Stimulated activated CD8-positive, alpha-beta memory T cell treated with anti-CD3 and anti-CD28 coated beads, Interleukin-7, amount 100 ng/mL, for 48 hours (primary cell): ENCODE data around the gene LRIT1.

Source experiments
- DNase-seq, 2 donors: peaks; one replicate each; pipeline ENCODE4 v3.0.0-alpha.2; 2020; ENCODE audit warnings: low read depth in 1 of 2; ENCODE audit errors: extremely low read depth in 1 of 2

The LRIT1 gene

GRCh38 chr10:84214612-84215235, 26.6 kb downstream of the LRIT1 start:
- no peak for DNase-seq

GRCh38 chr10:84214046-84214572, 27.2 kb downstream of the LRIT1 start:
- no peak for DNase-seq

- DNase-seq = no peak
These were observed 28.3 kb downstream of the LRIT1 start for GRCh38 chr10:84213076-84213475.

- no peak for DNase-seq
These were observed 29.3 kb downstream of the LRIT1 start for GRCh38 chr10:84212014-84212413.

- no peak for DNase-seq
These were observed 29.8 kb downstream of the LRIT1 start for GRCh38 chr10:84211566-84211965.

GRCh38 chr10:84208023-84208422, 33.3 kb downstream of the LRIT1 start:
- no peak for DNase-seq

- no peak for DNase-seq
These were observed 35.4 kb downstream of the LRIT1 start for GRCh38 chr10:84205853-84206525.

GRCh38 chr10:84205049-84205852, 36.1 kb downstream of the LRIT1 start:
- DNase-seq = peak; percentile 26 to 39

- DNase-seq = no peak
These were observed 36.7 kb downstream of the LRIT1 start for GRCh38 chr10:84204610-84205009.

GRCh38 chr10:84204122-84204521, 37.2 kb downstream of the LRIT1 start:
- DNase-seq = no peak

GRCh38 chr10:84202349-84202748, 39.0 kb downstream of the LRIT1 start:
- DNase-seq = no peak

GRCh38 chr10:84201682-84202081, 39.7 kb downstream of the LRIT1 start:
- DNase-seq = no peak

GRCh38 chr10:84201244-84201606, 40.1 kb downstream of the LRIT1 start:
- no peak for DNase-seq

GRCh38 chr10:84200537-84201243, 40.7 kb downstream of the LRIT1 start:
- DNase-seq = no peak

- DNase-seq = no peak
These were observed 43.0 kb downstream of the LRIT1 start for GRCh38 chr10:84198206-84198915.

- no peak for DNase-seq
These were observed 43.7 kb downstream of the LRIT1 start for GRCh38 chr10:84197643-84198042.

- DNase-seq = no peak
These were observed 44.4 kb downstream of the LRIT1 start for GRCh38 chr10:84196941-84197340.

GRCh38 chr10:84196083-84196482, 45.3 kb downstream of the LRIT1 start:
- no peak for DNase-seq

- no peak for DNase-seq
These were observed 46.1 kb downstream of the LRIT1 start for GRCh38 chr10:84195044-84195830.
